PC-9 (cell line): Measurements from ENCODE around the gene TMED4.
"Not testable (repeated sequence)": the region's sequence is repeated elsewhere in the genome, so short reads cannot be mapped to it uniquely, and the experiment has no call there.

Experiments
- CTCF ChIP-seq: fragments of 200-600 bp; sonication (generic); conservative IDR thresholded peaks from 2 replicates; pipeline ENCODE4 v1.6.1; 2017; ENCODE audit warnings: mixed run types, antibody characterized with exemption, mild to moderate bottlenecking, moderate library complexity
- EZH2 ChIP-seq: fragments of 200-600 bp; sonication (generic); IDR thresholded peaks from 2 replicates; pipeline ENCODE4 v1.8.0; 2017; ENCODE audit warnings: antibody characterized with exemption, low read depth

- not testable (repeated sequence) for TF ChIP-seq CTCF, EZH2
Observed at GRCh38 chr7:44562622-44562962, 19.4 kb downstream of the TMED4 start.
